Measurements from ENCODE around the gene UTS2R. TPM values are rescaled to one million over a fixed set of nuclear protein-coding genes. Genes with fewer than 3 reads are reported as not detected.
A peak's percentile ranks its signal among the peaks of the same experiment; 100 is the strongest.

Gene UTS2R
- total and polyA plus RNA-seq, 4 donors, result not detected

DNA sequence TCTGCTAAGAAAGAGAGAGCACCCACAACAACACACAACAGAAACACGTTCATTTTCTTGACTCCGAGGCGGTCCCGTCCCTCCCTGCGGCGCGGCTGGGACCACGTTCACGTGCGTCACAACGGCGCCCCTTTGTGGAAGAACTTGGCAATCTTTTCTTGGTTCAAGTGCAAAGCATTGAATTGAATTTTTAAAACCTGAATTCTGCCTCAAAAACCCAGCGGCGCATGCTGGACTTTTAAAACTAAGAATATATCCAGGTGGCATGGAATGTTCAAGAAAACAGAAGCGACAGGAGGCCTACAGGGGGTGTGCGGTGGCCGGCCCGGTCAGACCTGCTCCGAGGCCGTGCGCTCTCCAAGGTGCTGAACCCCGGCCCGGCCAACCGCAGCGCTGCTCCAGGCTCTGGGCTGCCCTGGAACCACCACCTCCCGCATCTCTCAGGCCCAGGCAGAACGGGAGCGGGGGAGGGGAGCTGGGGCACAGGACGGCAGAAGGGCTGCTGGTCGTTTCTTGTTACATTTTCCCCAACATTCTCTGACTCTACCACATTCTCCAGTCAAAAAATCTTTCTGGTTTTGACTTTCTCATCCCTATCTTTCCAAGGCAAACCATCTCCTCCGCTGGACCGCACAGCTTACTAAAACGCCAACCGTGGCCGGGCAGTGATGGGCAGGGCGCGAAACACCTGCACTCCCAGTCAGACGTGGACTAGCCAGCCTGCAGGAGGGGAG, 43.1 kb downstream of the UTS2R start:
- ATAC-seq (ENCODE audit: low FRiP score) (peak; percentile 76), DNase-seq (peak; percentile 79 to 92)
- H3K9me3 ChIP-seq (ENCODE audit: control insufficient read depth, low read length), result no peaks in the 10 kb centered on the region
- H3K27ac ChIP-seq (ENCODE audit: low read depth in 1 of 2, low read length in 2 of 2), result no peak overlapping the region
- intact Hi-C loops (cut with DNase I), result loop anchor here (1.0 to 10.0 kb wide), 2 partner anchors 63 to 140 kb away; no protein-coding TSS in a partner anchor
- no peak overlapping the region for H3K4me3 ChIP-seq (ENCODE audit: low read length in 2 of 2)
- no peaks in the 10 kb centered on the region for H3K36me3 ChIP-seq (ENCODE audit: control insufficient read depth in 1 of 2, insufficient read depth in 2 of 2, low read length in 1 of 2)
- H3K27me3 ChIP-seq (ENCODE audit: control insufficient read depth in 1 of 2, insufficient read depth in 2 of 2, low read length in 1 of 2), result no peaks in the 10 kb centered on the region
- H3K4me1 ChIP-seq (ENCODE audit: control insufficient read depth in 1 of 2, insufficient read depth in 2 of 2, low read length in 2 of 2), result no peaks in the 10 kb centered on the region
- WGBS, 2 donors, result 17 to 18% methylated on average over 38 of the region's 38 CpGs

DNA sequence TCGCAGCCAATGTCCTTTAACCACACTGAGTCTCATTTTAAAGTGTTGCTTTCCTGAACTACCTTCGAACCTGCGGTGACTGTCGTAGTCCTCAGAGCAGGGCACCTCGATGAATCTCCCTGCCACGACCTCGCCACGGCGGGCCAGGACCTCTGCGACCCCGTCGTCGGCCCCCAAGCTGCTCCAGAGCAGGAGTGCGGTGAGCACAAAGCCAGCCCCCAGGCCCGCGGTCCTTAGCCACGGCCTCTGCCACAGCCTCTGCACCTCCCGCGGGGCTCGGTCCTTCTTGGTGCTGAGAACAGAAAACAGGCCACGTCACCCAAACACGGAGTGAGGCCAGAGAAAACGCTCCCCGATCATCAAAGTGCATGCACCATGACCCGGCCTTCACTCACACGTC, 43.8 kb downstream of the UTS2R start:
- Histone ChIP-seq H3K27me3 (ENCODE audit: control insufficient read depth in 1 of 2, insufficient read depth in 2 of 2, low read length in 1 of 2) (no peaks in the 10 kb centered on the region), H3K9me3 (ENCODE audit: control insufficient read depth, low read length) (no peaks in the 10 kb centered on the region), H3K36me3 (ENCODE audit: control insufficient read depth in 1 of 2, insufficient read depth in 2 of 2, low read length in 1 of 2) (no peaks in the 10 kb centered on the region), H3K4me1 (ENCODE audit: control insufficient read depth in 1 of 2, insufficient read depth in 2 of 2, low read length in 2 of 2) (no peaks in the 10 kb centered on the region), H3K27ac (ENCODE audit: low read depth in 1 of 2, low read length in 2 of 2) (no peak overlapping the region), H3K4me3 (ENCODE audit: low read length in 2 of 2) (no peak overlapping the region)
- 91 to 93% methylated on average over 25 to 26 of the region's 26 CpGs for WGBS, 2 donors
- no peak for ATAC-seq (ENCODE audit: low FRiP score)
- intact Hi-C loops (cut with DNase I), result loop anchor here in 1 of 2 donors (10.0 kb wide), 1 partner anchor 139 kb away; no protein-coding TSS in a partner anchor
- peak in 1 of 2 donors; percentile 71 for DNase-seq

DNA sequence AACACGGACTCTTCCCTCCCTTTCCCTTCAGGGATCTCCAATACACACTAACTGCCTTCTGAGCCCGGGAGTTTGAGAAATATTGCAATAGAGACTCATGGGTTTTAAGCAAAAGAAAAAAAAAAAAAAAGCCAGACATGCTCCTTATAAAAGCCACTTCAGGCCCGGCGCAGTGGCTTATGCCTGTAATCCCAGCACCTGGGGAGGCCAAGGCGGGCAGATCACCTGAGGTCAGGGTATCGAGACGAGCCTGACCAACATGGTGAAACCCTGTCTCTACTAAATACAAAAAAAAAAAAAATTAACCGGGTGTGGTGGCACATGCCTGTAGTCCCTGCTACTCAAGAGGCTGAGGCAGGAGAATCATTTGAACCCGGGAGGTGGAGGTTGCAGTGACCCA, 44.2 kb downstream of the UTS2R start:
- H3K4me1 ChIP-seq (ENCODE audit: control insufficient read depth in 1 of 2, insufficient read depth in 2 of 2, low read length in 2 of 2), result no peaks in the 10 kb centered on the region
- H3K27me3 ChIP-seq (ENCODE audit: control insufficient read depth in 1 of 2, insufficient read depth in 2 of 2, low read length in 1 of 2), result no peaks in the 10 kb centered on the region
- H3K36me3 ChIP-seq (ENCODE audit: control insufficient read depth in 1 of 2, insufficient read depth in 2 of 2, low read length in 1 of 2), result no peaks in the 10 kb centered on the region
- H3K27ac ChIP-seq (ENCODE audit: low read depth in 1 of 2, low read length in 2 of 2), result no peak overlapping the region
- 89 to 93% methylated on average over 9 of the region's 9 CpGs for WGBS, 2 donors
- DNase-seq, result no peak
- no peaks in the 10 kb centered on the region for H3K9me3 ChIP-seq (ENCODE audit: control insufficient read depth, low read length)
- intact Hi-C loops (cut with DNase I), result loop anchor here in 1 of 2 donors (10.0 kb wide), 1 partner anchor 139 kb away; no protein-coding TSS in a partner anchor
- ATAC-seq (ENCODE audit: low FRiP score), result no peak
- H3K4me3 ChIP-seq (ENCODE audit: low read length in 2 of 2), result no peak overlapping the region

DNA sequence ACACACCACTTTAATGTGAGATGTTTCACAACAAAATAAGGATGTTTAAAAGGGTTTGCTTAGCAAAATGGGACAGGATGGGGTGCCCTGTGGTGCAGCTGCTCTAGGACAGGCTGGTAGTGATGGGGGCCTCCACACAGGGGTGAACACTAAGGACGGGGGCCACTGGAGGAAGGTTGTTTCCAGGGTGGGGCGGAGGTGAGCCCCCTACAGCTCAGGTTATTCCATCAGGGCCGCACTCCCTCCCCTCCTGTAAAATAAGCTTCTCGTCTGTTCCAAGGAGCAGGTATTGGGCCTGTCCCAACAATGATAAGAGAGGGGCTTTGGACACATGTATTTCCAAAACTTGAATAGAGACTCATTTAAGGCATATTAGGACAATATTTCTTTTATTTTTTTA, 44.7 kb downstream of the UTS2R start:
- no peak overlapping the region for H3K27ac ChIP-seq (ENCODE audit: low read depth in 1 of 2, low read length in 2 of 2)
- DNase-seq (no peak), ATAC-seq (ENCODE audit: low FRiP score) (no peak)
- intact Hi-C loops (cut with DNase I), result loop anchor here in 1 of 2 donors (10.0 kb wide), 1 partner anchor 139 kb away; no protein-coding TSS in a partner anchor
- H3K4me1 ChIP-seq (ENCODE audit: control insufficient read depth in 1 of 2, insufficient read depth in 2 of 2, low read length in 2 of 2), result no peaks in the 10 kb centered on the region
- no peaks in the 10 kb centered on the region for H3K9me3 ChIP-seq (ENCODE audit: control insufficient read depth, low read length)
- no peaks in the 10 kb centered on the region for H3K27me3 ChIP-seq (ENCODE audit: control insufficient read depth in 1 of 2, insufficient read depth in 2 of 2, low read length in 1 of 2)
- 95 to 96% methylated on average over 4 of the region's 4 CpGs for WGBS, 2 donors
- H3K4me3 ChIP-seq (ENCODE audit: low read length in 2 of 2), result no peak overlapping the region
- H3K36me3 ChIP-seq (ENCODE audit: control insufficient read depth in 1 of 2, insufficient read depth in 2 of 2, low read length in 1 of 2), result no peaks in the 10 kb centered on the region

DNA sequence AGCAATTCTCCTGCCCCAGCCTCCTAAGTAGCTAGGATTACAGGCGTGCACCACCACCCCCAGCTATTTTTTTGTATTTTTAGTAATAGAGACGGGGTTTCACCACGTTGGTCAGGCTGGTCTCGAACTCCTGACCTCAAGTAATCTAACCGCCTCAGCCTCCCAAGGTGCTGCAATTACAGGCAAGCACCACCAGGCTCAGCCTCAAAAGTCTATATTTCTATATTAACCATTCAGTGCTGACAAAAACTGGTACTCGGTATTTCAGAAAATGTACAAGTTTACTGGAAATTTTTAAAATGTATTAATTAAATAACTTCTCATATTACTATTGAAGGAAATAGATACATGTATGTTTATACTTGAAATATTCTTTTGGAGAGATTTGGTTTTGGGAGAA, 45.2 kb downstream of the UTS2R start:
- no peaks in the 10 kb centered on the region for H3K27me3 ChIP-seq (ENCODE audit: control insufficient read depth in 1 of 2, insufficient read depth in 2 of 2, low read length in 1 of 2)
- no peaks in the 10 kb centered on the region for H3K36me3 ChIP-seq (ENCODE audit: control insufficient read depth in 1 of 2, insufficient read depth in 2 of 2, low read length in 1 of 2)
- 89% methylated on average over 6 of the region's 6 CpGs for WGBS, 2 donors
- no peaks in the 10 kb centered on the region for H3K4me1 ChIP-seq (ENCODE audit: control insufficient read depth in 1 of 2, insufficient read depth in 2 of 2, low read length in 2 of 2)
- no peak for ATAC-seq (ENCODE audit: low FRiP score)
- no peak overlapping the region for H3K4me3 ChIP-seq (ENCODE audit: low read length in 2 of 2)
- no peak overlapping the region for H3K27ac ChIP-seq (ENCODE audit: low read depth in 1 of 2, low read length in 2 of 2)
- intact Hi-C loops (cut with DNase I), result loop anchor here in 1 of 2 donors (10.0 kb wide), 1 partner anchor 138 kb away; no protein-coding TSS in a partner anchor
- no peaks in the 10 kb centered on the region for H3K9me3 ChIP-seq (ENCODE audit: control insufficient read depth, low read length)
- DNase-seq, result no peak

DNA sequence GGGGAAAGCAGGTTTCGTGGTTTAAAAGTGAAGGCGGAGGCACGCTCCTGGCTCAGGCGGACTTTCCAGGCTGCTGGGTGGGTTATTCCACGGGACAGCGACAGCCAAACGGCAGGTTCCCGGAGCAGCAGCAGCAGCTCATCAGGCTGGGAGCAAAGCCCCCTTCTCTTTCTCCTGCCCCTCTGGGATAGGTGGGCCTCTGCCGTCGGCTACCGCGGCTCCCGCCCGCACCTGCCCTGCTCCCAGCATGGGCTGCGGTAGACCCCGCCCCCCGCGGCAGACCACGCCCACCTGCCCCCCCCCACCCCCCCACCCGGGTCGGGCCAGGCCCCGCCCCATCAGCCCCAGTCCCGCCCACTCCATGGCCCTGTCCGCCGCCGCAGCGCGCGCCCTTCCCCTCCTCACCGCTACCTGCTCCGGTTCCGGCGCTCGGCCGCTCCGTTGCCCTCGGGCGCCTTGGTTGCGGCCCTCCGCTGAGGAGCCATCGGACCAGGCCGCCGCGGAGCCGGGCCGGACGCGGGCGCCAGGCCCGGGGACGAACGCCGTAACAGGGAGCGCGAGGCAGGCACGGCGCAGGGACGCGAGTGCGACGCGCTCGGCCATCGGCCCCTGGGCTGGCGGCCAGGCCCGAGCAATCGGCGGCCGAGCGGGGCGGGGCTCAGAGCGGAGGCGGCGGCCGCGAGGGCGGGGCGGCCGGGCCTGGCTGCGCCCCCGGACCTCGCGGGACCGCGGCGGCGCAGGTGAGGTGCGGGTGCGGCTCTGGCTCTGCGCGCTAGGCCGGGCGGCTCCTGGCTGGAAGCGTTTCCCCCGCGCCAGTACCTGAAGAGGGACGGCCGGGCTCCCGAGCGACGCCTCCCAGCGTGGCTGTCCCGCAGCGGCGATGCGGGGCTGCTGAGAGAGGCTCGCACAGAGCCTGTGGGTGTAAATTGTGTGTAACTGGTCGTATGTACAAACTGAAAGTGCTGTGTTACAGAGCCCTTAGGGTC, 46.7 kb downstream of the UTS2R start, which contains the start of the genes HEXD and OGFOD3:
TSS of gene HEXD (plus strand) at position 347 of the 986 bp plus-strand sequence. CDS start 1,453 bp downstream, outside the sequence.
TSS of gene OGFOD3 (minus strand) at position 586 of the 986 bp plus-strand sequence. CDS start at position 485, 101 bp downstream.
- intact Hi-C loops (cut with DNase I), result loop anchor here (2.0 to 10.0 kb wide), 2 partner anchors 137 to 231 kb away; partner anchors contain the start of gene WDR45B (in 1 of the 2)
- Histone ChIP-seq H3K36me3 (ENCODE audit: control insufficient read depth in 1 of 2, insufficient read depth in 2 of 2, low read length in 1 of 2) (no peaks in the 10 kb centered on the region), H3K4me1 (ENCODE audit: control insufficient read depth in 1 of 2, insufficient read depth in 2 of 2, low read length in 2 of 2) (no peaks in the 10 kb centered on the region), H3K9me3 (ENCODE audit: control insufficient read depth, low read length) (no peaks in the 10 kb centered on the region), H3K4me3 (ENCODE audit: low read length in 2 of 2) (peak within 1 kb of the TSS; percentile 59 to 85), H3K27me3 (ENCODE audit: control insufficient read depth in 1 of 2, insufficient read depth in 2 of 2, low read length in 1 of 2) (no peaks in the 10 kb centered on the region), H3K27ac (ENCODE audit: low read depth in 1 of 2, low read length in 2 of 2) (peak within 1 kb of the TSS in 1 of 2 donors; percentile 74)
- ATAC-seq (ENCODE audit: low FRiP score), result peak; percentile 93
- peak; percentile 86 to 93 for DNase-seq
- 1 to 2% methylated on average over 75 to 108 of the region's 108 CpGs for WGBS, 2 donors

DNA sequence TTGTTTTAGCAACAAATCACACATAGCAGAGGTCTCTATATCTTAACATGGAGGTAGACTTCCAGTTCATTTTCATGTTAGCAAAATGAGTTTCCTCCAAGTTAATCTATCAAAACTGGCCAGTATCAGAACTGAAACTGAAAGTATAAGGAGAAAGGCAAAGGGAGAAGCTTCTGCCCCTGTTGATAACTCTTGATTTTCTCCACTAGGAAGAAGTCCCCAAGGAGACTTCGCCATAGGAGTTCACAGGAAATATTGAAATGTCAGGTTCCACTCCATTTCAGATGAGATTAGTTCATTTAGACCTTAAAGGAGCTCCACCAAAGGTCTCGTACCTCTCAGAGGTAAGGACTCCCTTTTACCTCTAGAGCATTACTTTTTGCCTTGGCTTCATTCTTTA, 48.0 kb downstream of the UTS2R start:
- Histone ChIP-seq H3K9me3 (ENCODE audit: control insufficient read depth, low read length) (no peaks in the 10 kb centered on the region), H3K36me3 (ENCODE audit: control insufficient read depth in 1 of 2, insufficient read depth in 2 of 2, low read length in 1 of 2) (no peaks in the 10 kb centered on the region), H3K4me1 (ENCODE audit: control insufficient read depth in 1 of 2, insufficient read depth in 2 of 2, low read length in 2 of 2) (no peaks in the 10 kb centered on the region), H3K27me3 (ENCODE audit: control insufficient read depth in 1 of 2, insufficient read depth in 2 of 2, low read length in 1 of 2) (no peaks in the 10 kb centered on the region), H3K27ac (ENCODE audit: low read depth in 1 of 2, low read length in 2 of 2) (no peak overlapping the region), H3K4me3 (ENCODE audit: low read length in 2 of 2) (no peak overlapping the region)
- intact Hi-C loops (cut with DNase I), result loop anchor here (2.0 to 10.0 kb wide), 2 partner anchors 135 to 229 kb away; partner anchors contain the start of gene WDR45B (in 1 of the 2)
- WGBS, 2 donors, result 91 to 92% methylated on average over 2 of the region's 2 CpGs
- DNase-seq (no peak), ATAC-seq (ENCODE audit: low FRiP score) (no peak)

Data from aorta (tissue), 5 donors.